Esophagus muscularis mucosa (tissue), 4 donors: ENCODE measurements around the gene DDX47. TPM values are rescaled to one million over a fixed set of nuclear protein-coding genes. Genes with fewer than 3 reads are reported as not detected.
"Not testable (repeated sequence)": the region's sequence is repeated elsewhere in the genome, so short reads cannot be mapped to it uniquely, and the experiment has no call there.

Experiments used
- DNase-seq: peaks from one replicate; pipeline ENCODE4 v3.0.0-alpha.2; 2017; ENCODE audit errors: extremely low spot score
- H3K27ac ChIP-seq, 4 donors: fragments of 200-600 bp; sonication (generic); replicated peaks in 1 of 4; 1 replicate in 3 of 4; 2 replicates in 1 of 4; pipeline ENCODE4 v1.5.1; 2016 to 2019; ENCODE audit warnings: mild to moderate bottlenecking in 1 of 4
- H3K27me3 ChIP-seq, 4 donors: fragments of 200-600 bp; sonication (generic); one replicate each; pipeline versions ENCODE4 v1.5.1 to v1.6.0; 2016 to 2019
- H3K36me3 ChIP-seq, 4 donors: fragments of 200-600 bp; sonication (generic); one replicate each; pipeline ENCODE4 v1.5.1; 2016 to 2019
- H3K4me1 ChIP-seq, 4 donors: fragments of 200-600 bp; sonication (generic); one replicate each; pipeline ENCODE4 v1.5.1; 2016 to 2019
- H3K4me3 ChIP-seq, 4 donors: fragments of 200-600 bp; sonication (generic); 1 replicate in 2 of 4; 2 replicates in 2 of 4; pipeline ENCODE4 v1.5.1; 2016 to 2019; ENCODE audit warnings: mild to moderate bottlenecking in 4 of 4, moderate library complexity in 1 of 4
- H3K9me3 ChIP-seq, 4 donors: fragments of 200-600 bp; sonication (generic); 1 replicate in 3 of 4; 2 replicates in 1 of 4; pipeline ENCODE4 v1.5.1; 2016 to 2019
- CTCF ChIP-seq, 3 experiments: fragments of 200-600 bp in 2 of 3; fragments of 450-650 bp in 1 of 3; sonication (generic) in 2 of 3; IDR thresholded peaks; one replicate each; pipeline ENCODE4 v1.5.1; 2017 to 2019; ENCODE audit warnings: antibody characterized with exemption in 3 of 3, mild to moderate bottlenecking in 2 of 3, moderate library complexity in 1 of 3
- EP300 ChIP-seq: sonication (generic); formaldehyde crosslinking; IDR thresholded peaks from one replicate; pipeline ENCODE4 v1.6.1; 2017; ENCODE audit warnings: antibody characterized with exemption
- POLR2A ChIP-seq: fragments of 450-650 bp; IDR thresholded peaks from one replicate; pipeline ENCODE4 v1.6.1; 2017; ENCODE audit warnings: antibody characterized with exemption, moderate library complexity, mild to moderate bottlenecking, low read depth
- POLR2AphosphoS5 ChIP-seq, 2 donors: sonication (generic); formaldehyde crosslinking; IDR thresholded peaks; one replicate each; pipeline ENCODE4 v1.6.1; 2017; ENCODE audit warnings: antibody characterized with exemption in 2 of 2
- WGBS: methylation state at CpG from one replicate; pipeline ENCODE4 v1.1.5; 2018; 5-methylcytosine and 5-hydroxymethylcytosine counted together
- intact Hi-C: fragments of 100-400 bp; cut with DNase I; formaldehyde crosslinking; loops from one replicate; pipeline ENCODE4 v1.15.1; 2023
- total RNA-seq, 4 donors: library from RNA; depleted of rRNA; stranded (reverse); fragments of >200 nt; gene quantifications; one replicate each; pipeline versions ENCODE4 v1.1.0 to v1.2.1, GENCODE V29; 2016

DDX47 gene
- total RNA-seq, 4 donors from 2014 or later: 37.1 to 67.1 (median 53.9) TPM

- H3K4me3 ChIP-seq: no peak overlapping the region
- no peaks in the 10 kb centered on the region for H3K9me3 ChIP-seq
- peaks cover 0 to 6% (median 0%) of the 10 kb centered on the region in 4 donors for H3K4me1 ChIP-seq
- H3K36me3 ChIP-seq: no peaks in the 10 kb centered on the region
- intact Hi-C loops: loop anchor here (5.0 kb wide), 1 partner anchor 137 kb away; no protein-coding TSS in a partner anchor
- no peak overlapping the region for H3K27ac ChIP-seq
- WGBS: 91% methylated on average over 5 of the region's 5 CpGs
- no peak for TF ChIP-seq EP300
- TF ChIP-seq CTCF (IDR thresholded peaks at IDR 0.05): no peak
- TF ChIP-seq POLR2A: no peak
- no peak for TF ChIP-seq POLR2AphosphoS5 (IDR thresholded peaks at IDR 0.05)
- DNase-seq: no peak
- no peaks in the 10 kb centered on the region for H3K27me3 ChIP-seq
These were observed 27.4 kb downstream of the DDX47 start for GRCh38 chr12:12840580-12840899.

GRCh38 chr12:12841428-12841827 lies 28.3 kb downstream of the DDX47 start:
- H3K9me3 ChIP-seq, H3K4me3 ChIP-seq, H3K4me1 ChIP-seq, DNase-seq, H3K27me3 ChIP-seq, H3K36me3 ChIP-seq, H3K27ac ChIP-seq: not testable (repeated sequence)
- intact Hi-C loops: loop anchor here (5.0 kb wide), 1 partner anchor 136 kb away; no protein-coding TSS in a partner anchor
- 94% methylated on average over 13 of the region's 13 CpGs for WGBS

GRCh38 chr12:12845794-12846243 lies 32.7 kb downstream of the DDX47 start:
- H3K4me1 ChIP-seq: no peaks in the 10 kb centered on the region
- no peak overlapping the region for H3K27ac ChIP-seq
- TF ChIP-seq POLR2AphosphoS5 (IDR thresholded peaks at IDR 0.05) (no peak), EP300 (no peak), CTCF (IDR thresholded peaks at IDR 0.05) (no peak), POLR2A (no peak)
- H3K36me3 ChIP-seq: no peaks in the 10 kb centered on the region
- H3K4me3 ChIP-seq: no peak overlapping the region
- intact Hi-C loops: no loop called here
- no peaks in the 10 kb centered on the region for H3K27me3 ChIP-seq
- 93% methylated on average over 4 of the region's 4 CpGs for WGBS
- DNase-seq: no peak
- no peaks in the 10 kb centered on the region for H3K9me3 ChIP-seq

- H3K4me3 ChIP-seq, H3K36me3 ChIP-seq, H3K27me3 ChIP-seq, H3K27ac ChIP-seq, H3K9me3 ChIP-seq, DNase-seq, intact Hi-C loops, H3K4me1 ChIP-seq: not testable (repeated sequence)
- 90% methylated on average over 3 of the region's 3 CpGs for WGBS
These were observed 33.6 kb downstream of the DDX47 start for GRCh38 chr12:12846780-12847179.

- intact Hi-C loops: no loop called here
- Histone ChIP-seq H3K4me3 (no peak overlapping the region), H3K27ac (no peak overlapping the region), H3K4me1 (no peaks in the 10 kb centered on the region), H3K27me3 (no peaks in the 10 kb centered on the region), H3K36me3 (no peaks in the 10 kb centered on the region), H3K9me3 (no peaks in the 10 kb centered on the region)
- no peak for TF ChIP-seq EP300
- no peak for DNase-seq
- 64% methylated on average over 3 of the region's 3 CpGs for WGBS
These were observed 40.3 kb downstream of the DDX47 start for GRCh38 chr12:12853435-12853834.

GRCh38 chr12:12859690-12860089 lies 46.5 kb downstream of the DDX47 start:
- WGBS: 20% methylated on average over 1 of the region's 1 CpG

More at GRCh38 chr12:12859690-12860089, 46.5 kb downstream of the DDX47 start:
- no peak overlapping the region for H3K27ac ChIP-seq
- TF ChIP-seq POLR2AphosphoS5 (IDR thresholded peaks at IDR 0.05) (no peak), EP300 (no peak), CTCF (IDR thresholded peaks at IDR 0.05) (no peak), POLR2A (no peak)
- H3K27me3 ChIP-seq: no peaks in the 10 kb centered on the region
- no peak for DNase-seq
- H3K36me3 ChIP-seq: no peaks in the 10 kb centered on the region
- no peaks in the 10 kb centered on the region for H3K9me3 ChIP-seq
- intact Hi-C loops: no loop called here
- H3K4me3 ChIP-seq: no peak overlapping the region
- H3K4me1 ChIP-seq: no peaks in the 10 kb centered on the region
